Stimulated activated CD4-positive, alpha-beta T cell treated with anti-CD3 and anti-CD28 coated beads, Interleukin-4, amount 100 ng/mL, for 24 hours (primary cell): ENCODE data around the gene CORO1C.
A peak's percentile ranks its signal among the peaks of the same experiment; 100 is the strongest.

Experiments used
- DNase-seq: peaks from one replicate; pipeline ENCODE4 v3.0.0-alpha.2; 2020

CORO1C gene

DNA sequence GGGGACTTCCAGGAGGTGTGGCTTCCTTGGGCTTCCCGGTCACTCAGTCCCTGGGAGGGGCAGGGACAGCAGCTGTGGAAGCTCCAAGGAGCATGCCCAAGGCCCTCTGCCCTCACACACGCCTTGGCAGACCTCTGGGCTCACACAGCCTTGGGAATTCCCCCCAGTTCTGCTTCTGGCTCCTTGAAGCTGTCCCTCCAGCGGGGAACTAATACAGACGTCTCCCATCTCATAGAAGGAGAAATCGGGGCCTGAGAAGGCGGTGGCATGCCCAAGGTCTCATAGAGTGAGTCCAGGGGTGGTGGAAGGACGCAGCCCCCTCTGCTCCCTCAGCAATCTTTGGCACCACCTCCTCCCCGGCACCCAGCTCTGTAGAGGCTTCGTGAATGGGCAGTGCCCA, 117.8 kb downstream of the CORO1C start:
- no peak for DNase-seq

DNA sequence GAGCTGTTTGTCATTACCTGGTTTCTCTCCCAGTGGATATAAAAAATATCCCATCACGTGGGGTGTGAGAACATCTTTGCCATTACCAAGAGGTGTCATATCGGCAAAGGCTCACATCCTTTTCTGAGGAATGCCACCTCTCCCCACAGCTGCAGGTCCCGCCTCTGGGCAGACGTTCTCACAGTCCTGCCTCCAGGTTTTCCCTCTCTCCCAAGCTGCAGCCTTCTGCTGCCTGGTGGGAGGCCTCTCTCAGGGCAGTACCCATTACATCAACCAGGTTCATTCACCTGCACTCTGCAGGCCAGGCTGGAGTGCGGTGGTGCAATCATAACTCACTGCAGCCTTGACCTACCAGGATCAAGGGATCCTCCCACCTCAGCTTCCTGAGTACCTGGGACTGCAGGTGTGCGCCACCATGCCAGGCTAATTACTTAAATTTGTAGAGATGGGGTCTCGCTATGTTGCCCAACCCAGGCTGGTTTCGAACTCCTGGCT, 118.5 kb downstream of the CORO1C start:
- no peak for DNase-seq

DNA sequence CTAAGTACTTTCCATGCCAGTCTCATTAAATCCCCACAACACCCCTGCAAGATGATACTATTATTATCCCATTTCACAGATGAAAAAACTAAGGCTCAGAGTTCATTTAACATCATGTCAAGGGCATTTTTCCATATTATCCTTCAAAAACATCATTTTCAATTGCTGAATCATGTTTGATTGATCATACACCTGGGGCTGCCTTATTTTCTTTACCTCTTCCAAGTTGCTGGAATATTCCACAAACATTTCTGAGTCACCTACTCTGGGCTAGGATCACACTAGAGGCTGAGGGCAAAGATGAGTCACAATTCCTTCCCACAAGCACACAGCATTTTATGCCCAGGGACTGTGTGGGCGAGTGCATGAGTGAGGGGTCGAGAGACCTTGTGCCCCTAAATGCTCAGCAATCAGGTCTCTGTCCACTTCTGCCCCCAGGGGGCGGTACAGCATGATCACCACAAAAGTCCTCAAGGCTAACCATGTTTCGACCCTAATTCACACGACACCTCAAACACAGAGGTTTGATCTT, 119.4 kb downstream of the CORO1C start:
- DNase-seq, result peak; percentile 64

DNA sequence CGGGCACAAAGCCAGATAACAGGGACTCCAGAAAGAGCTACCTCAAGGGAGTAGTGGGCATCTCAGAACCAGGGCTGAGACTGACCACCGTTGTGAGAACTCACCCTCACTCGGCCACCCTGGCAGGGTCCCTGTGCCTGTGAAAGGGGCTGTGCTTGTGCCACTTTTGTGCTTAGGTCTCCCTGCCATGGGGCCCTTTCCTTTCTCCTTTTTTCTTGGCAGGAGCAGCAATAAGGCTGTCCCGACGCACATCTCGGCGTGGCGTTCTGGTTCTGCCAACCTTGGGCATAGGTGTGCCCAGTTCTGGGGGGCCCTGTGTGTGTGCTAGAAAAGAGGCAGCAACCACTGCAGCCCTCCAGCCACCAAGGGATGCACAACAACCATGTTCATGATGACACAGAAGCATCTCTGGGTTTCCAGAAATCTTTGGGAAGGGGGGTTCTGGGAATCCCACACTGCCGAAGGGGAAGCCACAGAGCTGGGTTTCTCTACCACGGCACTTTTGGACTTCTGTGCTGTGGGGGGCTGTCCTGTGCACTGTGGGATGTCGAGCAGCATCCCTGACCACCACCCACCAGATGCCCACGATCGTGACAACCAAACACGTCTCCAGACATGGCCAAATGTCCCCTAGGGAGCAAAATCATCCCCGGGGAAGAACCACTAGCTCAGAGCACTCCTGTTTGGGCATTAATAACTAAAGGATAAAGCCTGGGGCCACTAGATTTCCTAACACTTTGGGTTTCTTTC, 120.3 kb downstream of the CORO1C start:
- no peak for DNase-seq

DNA sequence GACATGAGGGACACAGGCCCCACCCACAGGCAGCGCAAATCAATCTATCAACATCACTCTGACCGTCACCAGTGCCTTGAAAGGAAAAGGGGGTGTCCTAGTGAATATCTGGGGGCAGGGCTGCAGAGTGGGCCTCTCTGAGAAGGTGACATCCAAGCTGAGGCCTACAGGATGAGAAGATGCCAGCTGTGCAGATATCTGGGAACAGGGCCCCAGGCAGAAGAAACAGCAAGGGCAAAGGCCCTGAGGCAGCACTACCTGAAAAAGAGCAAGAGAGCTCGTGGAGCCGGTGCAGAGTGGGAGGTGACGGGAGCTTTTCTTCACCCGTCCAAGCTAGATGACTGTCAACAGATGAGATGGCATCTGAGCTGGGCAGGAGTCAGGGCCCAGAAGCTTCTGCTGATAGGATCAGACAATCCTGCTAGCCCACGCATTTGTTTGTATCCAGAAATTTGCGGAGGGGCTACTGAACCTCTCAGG, 120.9 kb downstream of the CORO1C start:
- DNase-seq, result no peak

DNA sequence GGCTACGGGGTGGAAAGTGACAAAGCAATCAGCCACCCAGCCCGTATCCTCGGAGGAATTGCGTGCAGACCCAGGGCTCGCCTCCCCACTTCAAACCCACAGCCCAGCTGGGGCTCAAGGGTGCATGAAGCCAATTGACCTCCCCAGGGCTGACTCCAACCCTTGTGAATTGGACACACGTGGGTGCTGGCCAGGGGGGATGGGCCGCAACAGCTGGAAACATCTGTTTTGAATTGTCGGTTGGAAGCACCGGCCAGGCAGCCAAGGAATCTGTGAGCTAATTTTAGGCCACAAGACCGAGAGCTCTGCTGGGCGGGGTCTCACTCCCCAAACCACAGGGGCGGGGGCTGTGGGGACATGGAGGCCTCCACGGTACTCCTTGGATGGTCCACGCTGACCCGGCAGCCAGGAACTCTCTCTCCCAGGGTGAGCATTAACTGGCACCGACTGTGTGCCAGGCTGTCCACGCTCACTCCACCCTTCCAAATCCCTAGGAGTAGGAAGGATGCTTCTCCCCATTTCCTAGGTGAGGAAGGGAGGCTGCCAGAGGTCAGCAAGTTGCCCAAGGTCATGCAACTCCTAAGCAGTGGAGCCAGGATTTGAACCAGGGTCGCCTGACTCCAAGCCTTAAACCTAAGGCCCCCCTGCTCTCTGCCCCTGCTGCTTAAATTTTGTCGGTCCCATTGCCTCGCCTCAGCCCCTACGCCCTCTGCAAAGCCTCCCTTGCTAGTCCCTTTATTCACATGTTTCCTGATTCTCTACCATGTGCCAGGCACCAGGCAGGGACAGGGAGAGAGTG, 121.6 kb downstream of the CORO1C start:
- no peak for DNase-seq

DNA sequence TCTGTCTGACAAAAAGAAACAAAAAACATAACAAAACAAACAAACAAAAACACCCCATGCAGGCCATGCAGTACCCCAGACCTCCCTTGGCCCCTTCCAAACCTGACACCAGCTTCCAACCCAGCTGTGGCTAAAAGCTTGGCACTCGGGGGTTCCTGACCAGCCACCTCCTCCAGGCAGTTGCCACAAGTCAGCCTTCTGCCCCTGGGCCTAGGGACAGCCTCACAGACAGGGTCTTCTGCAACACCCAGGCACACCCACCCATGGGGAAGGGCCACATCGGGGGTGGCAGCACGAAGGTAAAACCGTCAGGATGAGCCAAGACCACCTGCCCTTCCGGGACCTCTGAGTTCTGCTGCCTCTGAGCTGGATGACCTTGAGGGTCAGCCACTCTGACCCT, 122.7 kb downstream of the CORO1C start:
- DNase-seq, result no peak

DNA sequence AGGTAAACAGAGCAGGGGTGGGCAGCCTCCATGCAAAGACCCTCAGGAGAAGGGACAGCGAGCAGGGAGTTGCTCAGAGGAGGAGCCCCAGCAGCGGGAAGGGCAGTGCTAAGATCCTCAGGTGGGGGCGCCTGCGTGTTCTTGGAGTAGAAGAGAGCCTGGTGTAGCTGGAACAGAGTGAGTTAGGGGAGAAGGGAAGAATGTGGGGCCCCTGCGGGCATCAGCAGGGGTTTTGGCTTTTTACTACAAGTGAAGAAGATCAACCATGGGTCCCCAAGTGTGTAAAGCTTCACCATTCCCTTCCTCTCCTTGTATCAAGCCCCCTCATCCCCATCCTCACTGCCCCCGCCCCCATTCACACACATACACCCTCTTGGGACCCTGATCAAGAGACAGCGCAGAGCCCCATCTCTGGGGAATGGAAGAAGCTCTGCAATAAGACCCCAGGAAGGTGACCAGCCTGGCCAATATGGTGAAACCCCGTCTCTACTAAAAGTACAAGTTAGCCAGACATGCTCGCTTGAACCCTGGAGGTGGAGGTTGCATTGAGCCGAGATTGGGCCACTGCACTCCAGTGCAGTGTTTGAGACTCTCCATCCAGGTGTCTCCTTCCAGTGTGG, 123.2 kb downstream of the CORO1C start:
- DNase-seq, result no peak

DNA sequence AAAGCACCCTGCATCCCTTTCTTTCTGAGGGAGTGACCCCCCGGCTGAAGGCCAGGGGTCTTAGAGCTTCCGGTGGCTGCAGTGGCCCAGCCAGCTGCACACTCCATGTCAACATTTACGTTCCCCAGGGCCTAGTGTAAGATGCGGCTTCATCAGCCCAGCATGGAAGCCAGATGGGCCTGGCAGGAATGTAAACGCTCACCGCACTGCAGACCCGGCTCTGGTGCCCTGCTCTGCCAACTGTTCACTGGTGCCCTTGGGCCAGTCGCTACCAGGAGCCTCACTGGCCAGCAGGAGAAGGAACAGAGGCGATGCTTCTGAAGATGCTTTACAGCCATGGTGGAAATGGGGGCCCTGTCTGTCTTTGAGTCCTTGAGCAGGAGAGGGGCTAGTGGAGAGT, 124.8 kb downstream of the CORO1C start:
- no peak for DNase-seq

DNA sequence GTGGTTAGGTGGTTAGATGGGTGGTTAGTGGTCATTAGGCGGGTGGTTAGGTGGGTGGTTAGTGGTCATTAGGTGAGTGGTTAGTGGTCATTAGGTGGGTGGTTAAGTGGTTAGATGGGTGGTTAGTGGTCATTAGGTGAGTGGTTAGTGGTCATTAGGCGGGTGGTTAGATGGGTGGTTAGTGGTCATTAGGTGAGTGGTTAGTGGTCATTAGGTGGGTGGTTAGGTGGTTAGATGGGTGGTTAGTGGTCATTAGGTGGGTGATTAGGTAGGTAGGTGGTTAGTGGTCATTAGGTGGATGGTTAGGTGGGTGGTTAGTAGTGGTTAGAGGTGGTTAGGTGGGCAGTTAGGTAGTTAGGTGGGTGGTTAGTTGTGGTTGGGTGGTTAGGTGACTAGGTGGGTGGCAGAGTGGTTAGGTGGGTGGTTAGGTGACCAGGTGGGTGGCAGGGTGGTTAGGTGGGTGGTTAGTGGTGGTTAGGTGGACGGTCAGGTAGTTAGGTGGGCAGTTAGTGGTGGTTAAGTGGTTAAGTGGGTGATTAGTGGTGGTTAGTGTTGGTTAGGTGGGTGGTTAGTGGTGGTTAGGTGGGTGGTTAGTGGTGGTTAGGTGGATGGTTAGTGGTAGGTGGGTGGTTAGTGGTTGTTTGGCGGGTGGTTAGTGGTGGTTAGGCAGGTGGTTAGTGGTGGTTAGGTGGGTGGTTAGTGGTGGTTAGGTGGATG, 125.5 kb downstream of the CORO1C start:
- no peak for DNase-seq

DNA sequence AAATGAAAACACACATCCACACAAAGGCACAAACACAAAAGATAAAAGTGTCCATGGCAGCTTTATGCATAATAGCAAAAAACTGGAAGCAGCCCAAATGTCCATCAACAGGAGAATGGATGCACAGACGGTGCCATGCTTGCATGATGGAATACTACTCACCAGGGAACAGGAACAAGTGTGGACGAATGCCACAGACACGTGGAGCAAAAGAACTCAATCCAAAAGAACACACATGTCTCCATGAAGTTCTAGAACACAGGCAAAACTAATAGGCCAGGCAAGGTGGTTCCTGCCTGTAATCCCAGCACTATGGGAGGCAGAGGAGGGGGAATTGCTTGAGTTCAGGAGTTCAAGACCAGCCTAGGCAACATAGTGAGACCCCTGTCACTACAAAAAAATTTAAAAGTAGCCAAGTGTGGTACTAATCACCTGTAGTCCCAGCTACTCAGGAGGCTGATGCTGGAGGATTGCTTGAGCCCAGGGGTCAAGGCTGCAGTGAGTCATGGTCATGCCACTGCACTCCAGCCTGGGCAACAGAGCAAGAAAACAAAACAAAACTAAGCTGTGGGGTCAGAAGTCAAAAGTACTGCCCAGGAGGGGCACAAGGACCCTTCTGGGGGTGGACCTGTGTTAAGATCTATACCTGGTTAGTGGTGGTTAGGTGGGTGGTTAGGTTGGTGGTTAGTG, 126.2 kb downstream of the CORO1C start:
- DNase-seq, result no peak

DNA sequence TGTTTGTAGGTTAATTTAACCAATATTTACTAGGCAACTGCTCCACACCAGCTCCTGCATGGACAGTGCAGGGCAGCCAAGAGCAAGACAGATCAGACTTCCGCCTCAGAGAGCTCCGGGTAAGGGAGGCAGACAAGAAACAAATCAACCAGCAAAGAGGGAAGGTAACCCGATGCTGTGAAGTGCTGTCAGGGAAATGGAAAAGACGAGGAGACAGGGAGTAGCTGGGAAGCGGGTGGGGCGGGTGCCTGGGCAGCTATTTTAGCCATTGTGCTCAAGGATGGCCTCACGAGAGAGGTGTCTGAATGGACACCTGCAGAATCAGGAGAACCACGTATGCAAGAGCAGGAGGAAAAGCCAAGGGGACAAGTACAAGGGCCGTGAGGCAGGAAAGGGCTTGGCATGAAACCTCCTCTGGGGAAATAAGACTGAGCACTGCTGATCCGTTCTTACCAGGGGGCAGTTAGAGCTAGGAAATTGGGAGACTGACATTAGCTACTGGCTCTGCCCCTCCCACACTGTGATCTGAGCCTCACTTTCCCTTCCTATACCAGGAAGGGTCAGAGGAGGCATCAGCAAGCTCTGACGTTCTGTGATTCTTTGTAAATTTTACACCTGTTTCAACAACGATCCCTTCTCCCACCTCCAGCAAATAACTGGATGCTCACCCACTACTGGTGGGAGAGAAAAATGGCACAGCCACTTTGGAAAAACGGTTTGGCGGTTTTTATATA, 126.9 kb downstream of the CORO1C start:
- DNase-seq, result no peak

DNA sequence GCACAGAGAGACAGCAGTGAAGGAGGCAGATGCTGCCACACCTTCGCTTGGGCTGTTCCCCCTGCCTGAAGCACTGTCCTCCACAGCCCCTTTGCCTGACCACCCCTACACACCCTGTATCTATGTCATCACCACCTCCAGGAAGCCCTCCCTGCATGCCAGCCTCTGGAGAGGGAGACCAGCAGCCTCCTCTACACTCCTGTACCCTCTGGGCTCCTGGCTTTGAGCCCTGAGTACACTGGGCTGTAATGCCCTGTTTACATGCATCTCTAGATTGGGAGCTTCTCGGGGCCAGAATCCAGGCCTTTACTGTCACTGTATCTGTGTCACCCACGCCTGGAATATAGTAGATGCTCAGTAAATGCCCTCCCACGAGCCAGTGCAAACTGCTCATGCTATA, 127.6 kb downstream of the CORO1C start:
- no peak for DNase-seq

DNA sequence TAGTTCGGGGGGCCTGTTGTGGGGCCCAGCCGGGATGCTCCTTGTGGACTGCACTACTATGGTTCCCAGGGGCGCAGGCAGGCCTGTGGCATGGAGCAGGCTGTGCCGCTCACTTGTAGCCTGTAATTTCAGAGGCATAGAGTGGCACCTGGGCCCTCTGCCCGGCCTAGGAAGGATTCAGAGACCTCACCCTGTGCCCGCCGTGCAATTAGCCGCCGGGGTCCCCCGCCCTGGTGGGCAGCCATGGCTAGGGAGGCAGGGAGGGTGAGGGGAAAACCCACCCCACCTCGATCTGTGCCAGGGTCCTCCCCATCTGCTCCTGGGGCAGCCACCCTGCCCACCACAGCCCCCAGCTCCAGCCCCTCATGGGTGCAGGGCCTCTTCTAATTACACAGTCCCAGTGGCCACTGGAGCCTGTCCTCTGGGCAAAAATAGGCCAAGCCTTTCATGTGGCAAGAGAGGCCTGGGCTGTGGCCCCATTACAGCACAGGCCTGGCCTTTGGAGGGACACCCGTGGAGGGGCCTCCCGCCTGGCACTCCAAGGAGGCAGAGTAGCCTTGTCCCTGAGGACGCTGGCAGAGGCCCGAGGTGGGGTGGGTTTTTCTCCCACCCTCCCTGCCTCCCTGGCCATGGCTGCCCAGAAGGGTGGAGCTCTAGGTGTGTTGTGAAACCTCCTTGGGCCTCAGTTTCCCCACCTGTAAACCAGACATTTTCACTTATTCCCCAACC, 128.2 kb downstream of the CORO1C start:
- DNase-seq, result no peak

DNA sequence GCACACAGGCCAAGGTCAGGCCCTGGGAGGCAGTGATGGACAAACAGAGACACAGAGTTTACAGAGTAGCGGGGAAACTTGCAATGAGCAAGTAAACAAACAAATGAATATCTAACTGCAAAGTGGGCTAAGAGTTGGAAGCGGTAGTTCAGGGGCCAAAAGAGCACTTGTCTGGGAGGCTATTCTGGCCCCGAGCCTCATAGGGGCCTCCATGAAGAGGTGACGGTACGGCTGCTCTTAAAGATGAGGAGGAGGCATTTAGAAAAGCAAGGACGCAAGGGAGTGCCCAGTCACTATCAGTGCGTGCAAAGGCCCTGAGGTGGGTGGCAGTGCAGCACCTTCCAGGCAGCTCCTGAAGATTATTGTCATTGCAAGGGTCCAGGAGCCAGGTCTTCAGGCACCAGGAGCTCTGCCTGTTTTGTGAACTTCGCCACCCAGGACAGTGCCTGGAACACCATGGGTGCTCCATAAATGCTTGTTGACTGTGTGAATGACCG, 129.1 kb downstream of the CORO1C start:
- no peak for DNase-seq

DNA sequence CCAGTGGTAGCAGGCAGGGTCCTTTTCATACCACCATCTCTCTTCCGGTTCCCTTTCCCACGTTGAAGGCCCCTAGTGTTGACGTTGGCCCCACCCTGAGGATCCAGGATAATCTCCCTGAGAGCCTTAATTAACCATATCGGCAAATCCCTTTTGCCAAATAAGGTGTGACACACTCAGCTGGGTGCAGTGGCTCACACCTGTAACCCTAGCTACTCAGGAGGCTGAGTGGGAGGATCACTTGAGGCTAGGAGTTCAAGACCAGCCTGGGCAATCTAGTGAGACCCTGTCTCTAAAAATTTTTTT, 130.7 kb downstream of the CORO1C start:
- DNase-seq, result no peak

DNA sequence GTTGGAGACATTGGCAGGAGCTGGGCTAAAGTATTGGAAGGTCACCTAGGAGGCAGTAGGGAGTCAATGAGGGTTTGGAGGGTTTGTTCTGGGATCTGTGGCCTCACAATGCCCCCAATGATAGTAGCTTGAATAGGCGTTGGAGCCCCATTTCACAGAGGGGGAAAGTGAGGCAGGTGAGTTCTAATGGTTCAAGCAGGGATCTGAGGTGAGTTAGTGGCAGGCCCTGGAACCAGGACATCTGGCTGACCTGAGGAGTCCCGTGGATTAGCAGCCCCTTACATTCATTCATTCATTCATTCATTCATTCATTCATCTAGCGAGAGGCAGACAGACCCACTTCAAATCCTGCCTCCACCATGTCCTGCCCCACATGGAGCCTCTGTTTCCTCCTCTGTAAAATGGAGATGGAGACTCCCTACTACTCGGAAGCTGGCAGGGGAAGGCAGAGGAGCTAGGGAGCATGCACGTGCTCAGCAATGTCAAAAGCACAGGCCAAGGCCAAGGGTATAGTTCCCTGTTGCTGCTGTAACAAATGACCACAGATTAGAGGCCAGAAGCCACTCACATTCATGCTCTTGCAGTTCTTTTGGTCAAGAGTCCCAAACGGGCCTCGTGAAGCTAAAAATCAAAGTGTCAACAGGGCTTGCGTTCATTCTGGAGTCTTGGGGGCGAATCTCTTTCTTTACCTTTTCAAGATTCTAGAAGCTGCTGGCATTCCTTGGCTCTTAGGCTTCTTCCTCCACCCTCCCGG, 131.2 kb downstream of the CORO1C start:
- no peak for DNase-seq

DNA sequence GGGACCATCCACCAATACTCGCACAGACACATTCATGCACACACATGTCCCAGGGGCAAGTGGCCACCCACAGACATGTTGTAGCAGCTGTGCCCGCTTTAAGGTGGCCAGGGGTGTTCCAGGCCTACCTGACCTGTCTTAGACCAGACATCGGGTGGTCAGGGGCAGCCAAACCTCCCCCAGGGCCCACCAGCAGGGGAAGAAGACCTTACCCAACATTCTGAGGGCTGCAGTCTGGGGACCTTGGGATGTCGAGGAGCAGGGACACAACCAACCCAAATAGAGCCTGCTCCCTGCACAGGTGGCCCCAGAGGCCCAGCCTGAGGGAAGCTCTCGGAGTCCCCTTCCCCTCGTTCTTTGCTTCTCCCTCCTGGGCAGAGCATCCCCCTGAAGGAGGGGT, 131.8 kb downstream of the CORO1C start:
- DNase-seq, result no peak

DNA sequence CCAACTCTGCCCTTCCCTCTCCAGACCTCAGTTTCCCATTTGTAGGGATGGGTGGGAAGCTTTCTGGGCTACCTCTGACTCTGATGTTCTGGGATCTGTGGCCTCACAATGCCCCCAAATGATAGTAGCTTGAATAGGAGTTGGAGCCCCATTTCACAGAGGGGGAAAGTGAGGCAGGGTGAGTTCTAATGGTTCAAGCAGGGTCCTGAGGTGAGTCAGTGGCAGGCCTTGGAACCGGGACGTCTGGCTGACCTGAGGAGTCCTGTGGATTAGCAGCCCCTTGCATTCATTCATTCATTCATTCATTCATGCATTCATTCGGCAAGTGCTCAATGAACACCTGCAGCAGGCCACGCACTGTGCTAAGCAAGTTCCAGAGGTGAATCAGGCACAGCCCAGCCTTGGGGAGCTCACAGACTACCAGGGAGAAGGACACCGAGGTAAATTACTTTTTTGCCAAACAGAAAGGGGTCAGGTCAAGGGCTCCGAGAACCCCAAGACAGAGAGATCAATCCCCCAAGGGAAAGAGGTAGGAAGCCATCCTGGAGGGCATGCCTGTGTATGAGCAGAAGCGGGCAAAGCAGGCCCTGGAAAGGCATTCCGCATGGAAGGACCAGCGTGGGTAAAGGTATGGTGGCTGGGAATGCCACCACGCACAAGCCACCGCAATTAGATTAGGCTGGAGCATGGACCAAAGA, 132.6 kb downstream of the CORO1C start:
- no peak for DNase-seq
